Measurements from ENCODE around the gene DNMT1.

DNMT1 gene

GRCh38 chr19:10112895-10113591 lies 81.7 kb downstream of the DNMT1 start:
- DNase-seq, result no peak

GRCh38 chr19:10112037-10112761 lies 82.6 kb downstream of the DNMT1 start:
- no peak for DNase-seq

GRCh38 chr19:10111405-10111811 lies 83.3 kb downstream of the DNMT1 start, which contains the start of gene P2RY11:
TSS of gene P2RY11 (plus strand) at chr19:10111693. CDS start at chr19:10111722, 29 bp downstream.
- DNase-seq, result no peak

GRCh38 chr19:10110972-10111317 lies 83.8 kb downstream of the DNMT1 start:
- no peak for DNase-seq

- DNase-seq, result no peak
These were observed 84.4 kb downstream of the DNMT1 start for GRCh38 chr19:10110076-10110971.

- DNase-seq, result no peak
These were observed 85.2 kb downstream of the DNMT1 start for GRCh38 chr19:10109528-10109927.

GRCh38 chr19:10107817-10108367 lies 86.9 kb downstream of the DNMT1 start:
- DNase-seq, result no peak

- DNase-seq, result no peak
These were observed 87.5 kb downstream of the DNMT1 start for GRCh38 chr19:10107254-10107653.

- DNase-seq, result peak; percentile 97
These were observed 88.4 kb downstream of the DNMT1 start, which contains the start of gene PPAN for GRCh38 chr19:10106100-10106936. TSS of gene PPAN (plus strand) at chr19:10106362. CDS start at chr19:10106395, 33 bp downstream.

GRCh38 chr19:10105509-10106099 lies 89.1 kb downstream of the DNMT1 start:
- DNase-seq, result no peak

- no peak for DNase-seq
These were observed 89.9 kb downstream of the DNMT1 start for GRCh38 chr19:10104665-10105508.

GRCh38 chr19:10104130-10104513 lies 90.6 kb downstream of the DNMT1 start:
- no peak for DNase-seq

- no peak for DNase-seq
These were observed 91.9 kb downstream of the DNMT1 start for GRCh38 chr19:10102787-10103236.

GRCh38 chr19:10100163-10100785 lies 94.5 kb downstream of the DNMT1 start:
- DNase-seq, result no peak

GRCh38 chr19:10096615-10096963 lies 98.2 kb downstream of the DNMT1 start:
- DNase-seq, result no peak

GRCh38 chr19:10095948-10096614 lies 98.7 kb downstream of the DNMT1 start:
- DNase-seq, result no peak

GRCh38 chr19:10095622-10095947 lies 99.2 kb downstream of the DNMT1 start:
- DNase-seq, result no peak

GRCh38 chr19:10093295-10094186 lies 101.2 kb downstream of the DNMT1 start:
- DNase-seq, result no peak
